ENCODE data around the gene PUS10. TPM values are rescaled to one million over a fixed set of nuclear protein-coding genes. Genes with fewer than 3 reads are reported as not detected.

PUS10 gene
- total RNA-seq, 2 donors from 2014 or later = 3.6 to 15.6 TPM

- ATAC-seq = no peak
- Histone ChIP-seq H3K36me3 (replicated peaks in 1 of 2; ENCODE audit: insufficient read depth in 1 of 2, low read depth in 2 of 2) (peaks cover 4 to 13% of the 10 kb centered on the region in 2 donors), H3K9me3 (no peaks in the 10 kb centered on the region), H3K4me3 (no peak overlapping the region), H3K27me3 (no peaks in the 10 kb centered on the region), H3K4me1 (no peaks in the 10 kb centered on the region), H3K27ac (no peak overlapping the region)
- WGBS, 2 donors = 64 to 85% methylated on average over 1 of the region's 1 CpG
- no peak for TF ChIP-seq POLR2A (IDR thresholded peaks at IDR 0.05)
- TF ChIP-seq, protein P1, sequence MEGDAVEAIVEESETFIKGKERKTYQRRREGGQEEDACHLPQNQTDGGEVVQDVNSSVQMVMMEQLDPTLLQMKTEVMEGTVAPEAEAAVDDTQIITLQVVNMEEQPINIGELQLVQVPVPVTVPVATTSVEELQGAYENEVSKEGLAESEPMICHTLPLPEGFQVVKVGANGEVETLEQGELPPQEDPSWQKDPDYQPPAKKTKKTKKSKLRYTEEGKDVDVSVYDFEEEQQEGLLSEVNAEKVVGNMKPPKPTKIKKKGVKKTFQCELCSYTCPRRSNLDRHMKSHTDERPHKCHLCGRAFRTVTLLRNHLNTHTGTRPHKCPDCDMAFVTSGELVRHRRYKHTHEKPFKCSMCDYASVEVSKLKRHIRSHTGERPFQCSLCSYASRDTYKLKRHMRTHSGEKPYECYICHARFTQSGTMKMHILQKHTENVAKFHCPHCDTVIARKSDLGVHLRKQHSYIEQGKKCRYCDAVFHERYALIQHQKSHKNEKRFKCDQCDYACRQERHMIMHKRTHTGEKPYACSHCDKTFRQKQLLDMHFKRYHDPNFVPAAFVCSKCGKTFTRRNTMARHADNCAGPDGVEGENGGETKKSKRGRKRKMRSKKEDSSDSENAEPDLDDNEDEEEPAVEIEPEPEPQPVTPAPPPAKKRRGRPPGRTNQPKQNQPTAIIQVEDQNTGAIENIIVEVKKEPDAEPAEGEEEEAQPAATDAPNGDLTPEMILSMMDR (IDR thresholded peaks at IDR 0.05) = no peak
- intact Hi-C loops (cut with DNase I) = no loop called here
- no peak for DNase-seq
These were observed 118.2 kb downstream of the PUS10 start for GRCh38 chr2:60899892-60900249.

DNA sequence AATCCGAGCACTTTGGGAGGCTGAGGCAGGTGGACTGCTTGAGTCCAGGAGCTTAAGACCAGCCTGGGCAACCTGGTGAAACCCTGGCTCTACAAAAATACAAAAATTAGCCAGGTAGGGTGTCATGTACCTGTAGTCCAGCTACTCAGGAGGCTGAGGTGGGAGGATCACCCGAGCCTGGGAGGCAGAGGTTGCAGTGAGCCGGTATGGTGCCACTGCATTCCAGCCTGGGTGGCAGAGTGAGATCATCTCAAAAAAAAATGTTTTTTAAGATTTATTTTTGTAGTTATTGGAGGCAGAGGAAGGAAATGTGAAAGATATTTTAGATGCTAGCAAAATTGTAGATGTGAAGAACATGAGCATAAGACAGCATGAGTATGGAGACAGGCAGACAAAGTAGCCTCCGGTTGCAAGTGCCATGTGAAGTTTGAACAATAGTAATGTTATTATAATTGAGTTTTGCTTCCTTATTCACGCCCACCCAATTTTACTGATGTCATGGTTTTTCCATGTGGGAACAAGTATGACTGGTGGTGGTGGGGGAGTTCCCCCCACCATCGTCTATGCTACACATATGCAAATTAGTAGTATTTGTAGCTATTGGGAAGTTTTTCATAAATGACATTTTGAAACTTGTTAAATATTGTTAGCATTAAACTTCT, 118.7 kb downstream of the PUS10 start:
- no peak for ATAC-seq
- no peaks in the 10 kb centered on the region for H3K27me3 ChIP-seq
- peaks cover 4 to 13% of the 10 kb centered on the region in 2 donors for H3K36me3 ChIP-seq (replicated peaks in 1 of 2; ENCODE audit: insufficient read depth in 1 of 2, low read depth in 2 of 2)
- no peak overlapping the region for H3K27ac ChIP-seq
- H3K4me1 ChIP-seq = no peaks in the 10 kb centered on the region
- intact Hi-C loops (cut with DNase I) = no loop called here
- no peak overlapping the region for H3K4me3 ChIP-seq
- no peaks in the 10 kb centered on the region for H3K9me3 ChIP-seq
- TF ChIP-seq, protein P1 (IDR thresholded peaks at IDR 0.05) = no peak
- TF ChIP-seq POLR2A (IDR thresholded peaks at IDR 0.05) = no peak
- DNase-seq = no peak
- 83 to 87% methylated on average over 6 of the region's 6 CpGs for WGBS, 2 donors

DNA sequence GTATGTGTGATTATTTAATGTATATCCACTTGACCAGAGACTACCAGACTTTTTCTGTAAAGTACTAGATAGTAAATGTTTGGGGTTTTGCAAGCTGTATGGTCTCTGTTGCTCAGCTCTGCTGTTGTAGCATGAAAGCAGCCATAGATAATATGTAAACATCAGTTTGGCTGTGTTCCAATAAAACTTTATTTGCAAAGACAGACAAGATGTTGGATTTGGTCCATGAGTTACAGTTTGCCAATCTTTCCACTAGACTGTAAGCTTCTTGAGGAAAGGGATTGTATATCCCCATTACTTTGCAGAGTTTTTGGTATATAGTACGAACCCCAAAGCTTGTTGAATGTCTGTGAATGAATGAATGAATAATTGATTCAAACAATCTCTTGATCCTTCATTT, 119.5 kb downstream of the PUS10 start:
- DNase-seq = no peak
- intact Hi-C loops (cut with DNase I) = no loop called here
- Histone ChIP-seq H3K9me3 (no peaks in the 10 kb centered on the region), H3K4me1 (no peaks in the 10 kb centered on the region), H3K27ac (no peak overlapping the region), H3K27me3 (no peaks in the 10 kb centered on the region), H3K4me3 (no peak overlapping the region), H3K36me3 (replicated peaks in 1 of 2; ENCODE audit: insufficient read depth in 1 of 2, low read depth in 2 of 2) (peaks cover 4 to 13% of the 10 kb centered on the region in 2 donors)
- ATAC-seq = no peak
- TF ChIP-seq, protein P1 (IDR thresholded peaks at IDR 0.05) = no peak
- TF ChIP-seq POLR2A (IDR thresholded peaks at IDR 0.05) = no peak
- 96 to 100% methylated on average over 1 of the region's 1 CpG for WGBS, 2 donors

Small RNAs within 50 kb of the gene (small RNA-seq; reads per million reads assigned to genes)
- gene RNA5SP95 (not detected), gene RNU4-51P (not detected)

Other genes with a start within 250 kb of the PUS10 start
- 10 to 100 TPM; 10.4 to 11.2 TPM for gene REL, start 136.7 kb downstream of the PUS10 start, total RNA-seq
- gene PEX13, start 535 bp downstream of the PUS10 start, total RNA-seq = 10 to 100 TPM; 18.2 to 19.8 TPM
- gene SANBR, start 47.6 kb upstream of the PUS10 start, total RNA-seq = 1 to 10 TPM; 5.2 to 6.9 TPM
- 10 to 100 TPM in 1 of 2 donors, 1 to 10 TPM in 1; 3.9 to 25.7 TPM for gene C2orf74, start 143.9 kb upstream of the PUS10 start, total RNA-seq

Data from body of pancreas (tissue), 4 donors.